ENCODE data around the gene NACC2.

GRCh38 chr9:136044207-136044970 lies 50.7 kb downstream of the NACC2 start:
- TF ChIP-seq POLR2A (IDR thresholded peaks at IDR 0.05) = no peak
- TF ChIP-seq, protein P1, sequence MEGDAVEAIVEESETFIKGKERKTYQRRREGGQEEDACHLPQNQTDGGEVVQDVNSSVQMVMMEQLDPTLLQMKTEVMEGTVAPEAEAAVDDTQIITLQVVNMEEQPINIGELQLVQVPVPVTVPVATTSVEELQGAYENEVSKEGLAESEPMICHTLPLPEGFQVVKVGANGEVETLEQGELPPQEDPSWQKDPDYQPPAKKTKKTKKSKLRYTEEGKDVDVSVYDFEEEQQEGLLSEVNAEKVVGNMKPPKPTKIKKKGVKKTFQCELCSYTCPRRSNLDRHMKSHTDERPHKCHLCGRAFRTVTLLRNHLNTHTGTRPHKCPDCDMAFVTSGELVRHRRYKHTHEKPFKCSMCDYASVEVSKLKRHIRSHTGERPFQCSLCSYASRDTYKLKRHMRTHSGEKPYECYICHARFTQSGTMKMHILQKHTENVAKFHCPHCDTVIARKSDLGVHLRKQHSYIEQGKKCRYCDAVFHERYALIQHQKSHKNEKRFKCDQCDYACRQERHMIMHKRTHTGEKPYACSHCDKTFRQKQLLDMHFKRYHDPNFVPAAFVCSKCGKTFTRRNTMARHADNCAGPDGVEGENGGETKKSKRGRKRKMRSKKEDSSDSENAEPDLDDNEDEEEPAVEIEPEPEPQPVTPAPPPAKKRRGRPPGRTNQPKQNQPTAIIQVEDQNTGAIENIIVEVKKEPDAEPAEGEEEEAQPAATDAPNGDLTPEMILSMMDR (IDR thresholded peaks at IDR 0.05) = no peak

All from right lobe of liver (tissue), 4 donors.